Glomerular visceral epithelial cell (primary cell): ENCODE measurements around the gene RNU6-8.

Source experiments
- DNase-seq: peaks from one replicate; pipeline ENCODE4 v3.0.0-alpha.2; 2016; ENCODE audit errors: extremely low spot score

The RNU6-8 gene

GRCh38 chr14:32202998-32203882 is at the start of gene RNU6-8:
RNU6-8 (minus strand) TSS chr14:32203269.
- DNase-seq: peak; percentile 93

GRCh38 chr14:32252030-32252670 is 49.1 kb upstream of the RNU6-8 start:
- DNase-seq: peak; percentile 75

- no peak for DNase-seq
These were observed 48.5 kb upstream of the RNU6-8 start for GRCh38 chr14:32251530-32251929.

- no peak for DNase-seq
These were observed 47.6 kb upstream of the RNU6-8 start for GRCh38 chr14:32250681-32251080.

GRCh38 chr14:32249780-32250179 is 46.7 kb upstream of the RNU6-8 start:
- no peak for DNase-seq

- DNase-seq: no peak
These were observed 46.3 kb upstream of the RNU6-8 start for GRCh38 chr14:32249371-32249770.

- DNase-seq: no peak
These were observed 43.7 kb upstream of the RNU6-8 start for GRCh38 chr14:32246751-32247150.

GRCh38 chr14:32244404-32244803 is 41.3 kb upstream of the RNU6-8 start:
- DNase-seq: peak; percentile 28

- DNase-seq: no peak
These were observed 30.2 kb upstream of the RNU6-8 start for GRCh38 chr14:32233260-32233659.

GRCh38 chr14:32232481-32232880 is 29.4 kb upstream of the RNU6-8 start:
- DNase-seq: no peak

GRCh38 chr14:32230695-32231280 is 27.7 kb upstream of the RNU6-8 start:
- DNase-seq: peak; percentile 33

GRCh38 chr14:32230181-32230580 is 27.1 kb upstream of the RNU6-8 start:
- peak; percentile 47 for DNase-seq

- DNase-seq: no peak
These were observed 23.0 kb upstream of the RNU6-8 start for GRCh38 chr14:32226056-32226455.

GRCh38 chr14:32225378-32225920 is 22.4 kb upstream of the RNU6-8 start:
- no peak for DNase-seq

- DNase-seq: peak; percentile 65
These were observed 21.8 kb upstream of the RNU6-8 start for GRCh38 chr14:32224737-32225377.

- DNase-seq: no peak
These were observed 14.2 kb upstream of the RNU6-8 start for GRCh38 chr14:32217301-32217700.

- no peak for DNase-seq
These were observed 9.8 kb upstream of the RNU6-8 start for GRCh38 chr14:32212833-32213232.

GRCh38 chr14:32211068-32211404 is 8.0 kb upstream of the RNU6-8 start:
- no peak for DNase-seq

GRCh38 chr14:32209471-32209870 is 6.4 kb upstream of the RNU6-8 start:
- DNase-seq: no peak

- DNase-seq: no peak
These were observed 5.4 kb upstream of the RNU6-8 start for GRCh38 chr14:32208490-32208889.

- no peak for DNase-seq
These were observed 3.5 kb upstream of the RNU6-8 start for GRCh38 chr14:32206552-32206951.

GRCh38 chr14:32205984-32206383 is 2.9 kb upstream of the RNU6-8 start:
- DNase-seq: no peak
